HepG2 (cell line): ENCODE data around the gene BRMS1. TPM values are rescaled to one million over a fixed set of nuclear protein-coding genes. Genes with fewer than 3 reads are reported as not detected.
A peak's percentile ranks its signal among the peaks of the same experiment; 100 is the strongest.

Source experiments
- FOXA3 ChIP-seq: IDR thresholded peaks from 2 replicates; pipeline ENCODE4 v1.6.1; 2016; ENCODE audit warnings: missing genetic modification reagents, missing compliant biosample characterization
- FOXP1 ChIP-seq, 2 experiments: fragments of 450-650 bp in 1 of 2; IDR thresholded peaks; 2 replicates each; pipeline ENCODE4 v1.6.1; 2017 to 2018; ENCODE audit warnings: antibody characterized with exemption in 1 of 2
- GPN1 ChIP-seq: sonication (generic); formaldehyde crosslinking; IDR thresholded peaks from 2 replicates; pipeline ENCODE4 v1.5.1; 2020; ENCODE audit warnings: missing genetic modification reagents, borderline replicate concordance
- ISX ChIP-seq: sonication (generic); formaldehyde crosslinking; conservative IDR thresholded peaks from 2 replicates; pipeline ENCODE4 v1.5.0; 2020; ENCODE audit warnings: missing genetic modification reagents
- NR1H2 ChIP-seq: sonication (generic); formaldehyde crosslinking; IDR thresholded peaks from 2 replicates; pipeline ENCODE4 v1.8.1; 2022; ENCODE audit warnings: low read depth, missing genetic modification reagents, borderline replicate concordance
- PAX8 ChIP-seq: sonication (generic); formaldehyde crosslinking; IDR thresholded peaks from 2 replicates; pipeline ENCODE4 v1.8.0; 2022; ENCODE audit warnings: mild to moderate bottlenecking, missing genetic modification reagents, borderline replicate concordance
- PRPF4 ChIP-seq: fragments of 200-400 bp; formaldehyde crosslinking; IDR thresholded peaks from 2 replicates; pipeline ENCODE4 v1.6.1; 2016; ENCODE audit warnings: low read length, low read depth; ENCODE audit not compliant: poor library complexity, severe bottlenecking
- ZNF225 ChIP-seq: sonication (generic); formaldehyde crosslinking; IDR thresholded peaks from 2 replicates; pipeline ENCODE4 v1.4.0; 2020; ENCODE audit warnings: mild to moderate bottlenecking, missing genetic modification reagents
- ZNF256 ChIP-seq: sonication (generic); formaldehyde crosslinking; conservative IDR thresholded peaks from 2 replicates; pipeline ENCODE4 v1.4.0; 2020; ENCODE audit warnings: missing genetic modification reagents
- ZNF530 ChIP-seq: sonication (generic); formaldehyde crosslinking; IDR thresholded peaks from 2 replicates; pipeline ENCODE4 v1.5.0; 2020; ENCODE audit warnings: low read depth, mild to moderate bottlenecking, missing genetic modification reagents
- ZNF841 ChIP-seq: sonication (generic); formaldehyde crosslinking; IDR thresholded peaks from 2 replicates; pipeline ENCODE4 v1.8.1; 2023; ENCODE audit warnings: missing genetic modification reagents, borderline replicate concordance
- polyA plus RNA-seq, 8 experiments: library from polyadenylated mRNA; depleted of rRNA in 3 of 8; stranded (reverse) in 7 of 8; unstranded in 1 of 8; fragments of >200 nt; fragmentation: Illumina TruSeq in 4 of 8; extraction: Trizol in 4 of 8; gene quantifications; 2 replicates each; pipeline versions ENCODE4 v1.2.1 to v1.2.3, GENCODE V29; 2011 to 2016; ENCODE audit warnings: low read depth in 4 of 8, missing spikeins in 1 of 8, mixed read lengths in 1 of 8; ENCODE audit not compliant: insufficient read depth in 1 of 8
- total RNA-seq, 5 experiments: library from RNA; depleted of rRNA; stranded (reverse); fragments of >200 nt; fragmentation: Illumina TruSeq; extraction: Trizol; gene quantifications; 2 replicates each; pipeline ENCODE4 v1.2.3, GENCODE V29; 2016; ENCODE audit warnings: low read depth in 1 of 5
- TF ChIP-seq, protein P1 (sequence below): sonication (generic); formaldehyde crosslinking; IDR thresholded peaks from 2 replicates; pipeline ENCODE4 v1.4.0; 2020; ENCODE audit warnings: missing genetic modification reagents
- TF ChIP-seq, protein P2 (sequence below): IDR thresholded peaks from 2 replicates; pipeline ENCODE4 v1.6.1; 2016; ENCODE audit warnings: missing biosample characterization, missing genetic modification reagents, low read depth
- TF ChIP-seq, protein P3 (sequence below): sonication (generic); formaldehyde crosslinking; IDR thresholded peaks from 2 replicates; pipeline ENCODE4; 2020; ENCODE audit warnings: missing genetic modification reagents, mild to moderate bottlenecking, borderline replicate concordance
- TF ChIP-seq, protein P4 (sequence below): IDR thresholded peaks from 2 replicates; pipeline ENCODE4 v1.6.1; 2018; ENCODE audit warnings: missing genetic modification reagents, mild to moderate bottlenecking, missing compliant biosample characterization
- TF ChIP-seq, protein P5 (sequence below): sonication (generic); formaldehyde crosslinking; IDR thresholded peaks from 2 replicates; pipeline ENCODE4 v1.5.1; 2020; ENCODE audit warnings: missing genetic modification reagents, mild to moderate bottlenecking, borderline replicate concordance

Gene BRMS1
- total and polyA plus RNA-seq, 2 of the 13 experiments (the other 11 are each of a cell fraction or from before 2014, with no cell fraction given), result 15.8 to 55.7 TPM

DNA sequence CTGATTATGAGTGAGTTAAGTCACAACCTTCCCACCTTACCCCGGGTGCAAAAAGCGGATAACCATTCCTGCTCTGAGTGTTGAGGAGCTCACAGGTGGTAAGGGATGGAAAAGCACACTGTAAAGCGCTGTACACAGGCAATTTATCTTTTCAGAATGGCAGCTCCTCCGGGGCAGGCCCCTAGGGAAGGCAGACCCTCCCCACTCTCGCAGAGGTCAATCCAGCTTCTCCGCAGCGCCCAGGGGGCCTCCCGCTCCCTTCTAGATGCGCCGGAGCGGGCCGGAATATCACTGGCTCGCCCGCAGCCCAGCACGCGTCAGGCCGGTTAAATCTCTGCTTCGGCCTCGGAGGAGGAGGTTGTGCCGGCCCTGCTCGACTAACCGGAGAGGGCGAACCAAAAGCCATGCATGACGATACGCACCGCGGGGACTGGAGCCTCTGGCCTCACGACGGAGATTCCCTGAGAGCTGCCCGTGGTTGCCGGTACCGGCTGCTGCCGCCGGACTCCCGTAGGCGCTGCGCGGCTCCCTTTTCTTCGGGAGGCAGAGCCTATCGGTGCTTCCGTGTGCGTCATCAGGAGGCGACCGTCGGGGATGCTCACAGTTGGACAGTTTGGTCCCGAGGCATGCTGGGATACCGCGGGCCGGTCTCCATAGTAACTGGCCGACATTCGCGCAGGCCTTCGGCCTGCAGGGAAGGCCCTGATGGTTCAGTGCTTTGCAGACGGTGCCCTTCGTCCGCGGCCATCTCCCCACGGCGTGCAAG, at the start of gene BRMS1 (continued):
- TF ChIP-seq, protein P1, sequence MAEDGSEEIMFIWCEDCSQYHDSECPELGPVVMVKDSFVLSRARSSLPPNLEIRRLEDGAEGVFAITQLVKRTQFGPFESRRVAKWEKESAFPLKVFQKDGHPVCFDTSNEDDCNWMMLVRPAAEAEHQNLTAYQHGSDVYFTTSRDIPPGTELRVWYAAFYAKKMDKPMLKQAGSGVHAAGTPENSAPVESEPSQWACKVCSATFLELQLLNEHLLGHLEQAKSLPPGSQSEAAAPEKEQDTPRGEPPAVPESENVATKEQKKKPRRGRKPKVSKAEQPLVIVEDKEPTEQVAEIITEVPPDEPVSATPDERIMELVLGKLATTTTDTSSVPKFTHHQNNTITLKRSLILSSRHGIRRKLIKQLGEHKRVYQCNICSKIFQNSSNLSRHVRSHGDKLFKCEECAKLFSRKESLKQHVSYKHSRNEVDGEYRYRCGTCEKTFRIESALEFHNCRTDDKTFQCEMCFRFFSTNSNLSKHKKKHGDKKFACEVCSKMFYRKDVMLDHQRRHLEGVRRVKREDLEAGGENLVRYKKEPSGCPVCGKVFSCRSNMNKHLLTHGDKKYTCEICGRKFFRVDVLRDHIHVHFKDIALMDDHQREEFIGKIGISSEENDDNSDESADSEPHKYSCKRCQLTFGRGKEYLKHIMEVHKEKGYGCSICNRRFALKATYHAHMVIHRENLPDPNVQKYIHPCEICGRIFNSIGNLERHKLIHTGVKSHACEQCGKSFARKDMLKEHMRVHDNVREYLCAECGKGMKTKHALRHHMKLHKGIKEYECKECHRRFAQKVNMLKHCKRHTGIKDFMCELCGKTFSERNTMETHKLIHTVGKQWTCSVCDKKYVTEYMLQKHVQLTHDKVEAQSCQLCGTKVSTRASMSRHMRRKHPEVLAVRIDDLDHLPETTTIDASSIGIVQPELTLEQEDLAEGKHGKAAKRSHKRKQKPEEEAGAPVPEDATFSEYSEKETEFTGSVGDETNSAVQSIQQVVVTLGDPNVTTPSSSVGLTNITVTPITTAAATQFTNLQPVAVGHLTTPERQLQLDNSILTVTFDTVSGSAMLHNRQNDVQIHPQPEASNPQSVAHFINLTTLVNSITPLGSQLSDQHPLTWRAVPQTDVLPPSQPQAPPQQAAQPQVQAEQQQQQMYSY (CRISPR knock-in tag), result no peak
- TF ChIP-seq FOXA3 (peak; percentile 73), ZNF841 (CRISPR knock-in tag) (no peak), ZNF225 (CRISPR knock-in tag) (0 out of 2 replicates have a peak, but pooled peaks have one; percentile 70), PAX8 (no peak), ZNF256 (CRISPR knock-in tag) (no peak), NR1H2 (0 out of 2 replicates have a peak, but pooled peaks have one; percentile 61), ZNF530 (CRISPR knock-in tag) (no peak), ISX (CRISPR knock-in tag) (no peak), PRPF4 (no peak), GPN1 (no peak), FOXP1 (IDR thresholded peaks at IDR 0.05) (no peak), FOXP1 (CRISPR knock-in tag; IDR thresholded peaks at IDR 0.05) (no peak)
- TF ChIP-seq, protein P2, sequence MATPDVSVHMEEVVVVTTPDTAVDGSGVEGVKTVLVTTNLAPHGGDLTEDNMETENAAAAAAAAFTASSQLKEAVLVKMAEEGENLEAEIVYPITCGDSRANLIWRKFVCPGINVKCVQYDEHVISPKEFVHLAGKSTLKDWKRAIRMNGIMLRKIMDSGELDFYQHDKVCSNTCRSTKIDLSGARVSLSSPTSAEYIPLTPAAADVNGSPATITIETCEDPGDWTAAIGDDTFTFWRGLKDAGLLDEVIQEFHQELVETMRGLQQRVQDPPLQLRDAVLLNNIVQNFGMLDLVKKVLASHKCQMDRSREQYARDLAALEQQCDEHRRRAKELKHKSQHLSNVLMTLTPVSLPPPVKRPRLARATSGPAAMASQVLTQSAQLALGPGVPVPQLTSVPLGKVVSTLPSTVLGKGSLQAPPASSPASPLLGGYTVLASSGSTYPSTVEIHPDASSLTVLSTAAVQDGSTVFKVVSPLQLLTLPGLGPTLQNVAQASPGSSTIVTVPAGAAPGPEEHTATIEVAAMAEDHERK, result no peak
- TF ChIP-seq, protein P3, sequence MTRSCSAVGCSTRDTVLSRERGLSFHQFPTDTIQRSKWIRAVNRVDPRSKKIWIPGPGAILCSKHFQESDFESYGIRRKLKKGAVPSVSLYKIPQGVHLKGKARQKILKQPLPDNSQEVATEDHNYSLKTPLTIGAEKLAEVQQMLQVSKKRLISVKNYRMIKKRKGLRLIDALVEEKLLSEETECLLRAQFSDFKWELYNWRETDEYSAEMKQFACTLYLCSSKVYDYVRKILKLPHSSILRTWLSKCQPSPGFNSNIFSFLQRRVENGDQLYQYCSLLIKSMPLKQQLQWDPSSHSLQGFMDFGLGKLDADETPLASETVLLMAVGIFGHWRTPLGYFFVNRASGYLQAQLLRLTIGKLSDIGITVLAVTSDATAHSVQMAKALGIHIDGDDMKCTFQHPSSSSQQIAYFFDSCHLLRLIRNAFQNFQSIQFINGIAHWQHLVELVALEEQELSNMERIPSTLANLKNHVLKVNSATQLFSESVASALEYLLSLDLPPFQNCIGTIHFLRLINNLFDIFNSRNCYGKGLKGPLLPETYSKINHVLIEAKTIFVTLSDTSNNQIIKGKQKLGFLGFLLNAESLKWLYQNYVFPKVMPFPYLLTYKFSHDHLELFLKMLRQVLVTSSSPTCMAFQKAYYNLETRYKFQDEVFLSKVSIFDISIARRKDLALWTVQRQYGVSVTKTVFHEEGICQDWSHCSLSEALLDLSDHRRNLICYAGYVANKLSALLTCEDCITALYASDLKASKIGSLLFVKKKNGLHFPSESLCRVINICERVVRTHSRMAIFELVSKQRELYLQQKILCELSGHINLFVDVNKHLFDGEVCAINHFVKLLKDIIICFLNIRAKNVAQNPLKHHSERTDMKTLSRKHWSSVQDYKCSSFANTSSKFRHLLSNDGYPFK, result peak; percentile 91
- TF ChIP-seq, protein P4, sequence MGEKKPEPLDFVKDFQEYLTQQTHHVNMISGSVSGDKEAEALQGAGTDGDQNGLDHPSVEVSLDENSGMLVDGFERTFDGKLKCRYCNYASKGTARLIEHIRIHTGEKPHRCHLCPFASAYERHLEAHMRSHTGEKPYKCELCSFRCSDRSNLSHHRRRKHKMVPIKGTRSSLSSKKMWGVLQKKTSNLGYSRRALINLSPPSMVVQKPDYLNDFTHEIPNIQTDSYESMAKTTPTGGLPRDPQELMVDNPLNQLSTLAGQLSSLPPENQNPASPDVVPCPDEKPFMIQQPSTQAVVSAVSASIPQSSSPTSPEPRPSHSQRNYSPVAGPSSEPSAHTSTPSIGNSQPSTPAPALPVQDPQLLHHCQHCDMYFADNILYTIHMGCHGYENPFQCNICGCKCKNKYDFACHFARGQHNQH, result peak; percentile 77
- TF ChIP-seq, protein P5, sequence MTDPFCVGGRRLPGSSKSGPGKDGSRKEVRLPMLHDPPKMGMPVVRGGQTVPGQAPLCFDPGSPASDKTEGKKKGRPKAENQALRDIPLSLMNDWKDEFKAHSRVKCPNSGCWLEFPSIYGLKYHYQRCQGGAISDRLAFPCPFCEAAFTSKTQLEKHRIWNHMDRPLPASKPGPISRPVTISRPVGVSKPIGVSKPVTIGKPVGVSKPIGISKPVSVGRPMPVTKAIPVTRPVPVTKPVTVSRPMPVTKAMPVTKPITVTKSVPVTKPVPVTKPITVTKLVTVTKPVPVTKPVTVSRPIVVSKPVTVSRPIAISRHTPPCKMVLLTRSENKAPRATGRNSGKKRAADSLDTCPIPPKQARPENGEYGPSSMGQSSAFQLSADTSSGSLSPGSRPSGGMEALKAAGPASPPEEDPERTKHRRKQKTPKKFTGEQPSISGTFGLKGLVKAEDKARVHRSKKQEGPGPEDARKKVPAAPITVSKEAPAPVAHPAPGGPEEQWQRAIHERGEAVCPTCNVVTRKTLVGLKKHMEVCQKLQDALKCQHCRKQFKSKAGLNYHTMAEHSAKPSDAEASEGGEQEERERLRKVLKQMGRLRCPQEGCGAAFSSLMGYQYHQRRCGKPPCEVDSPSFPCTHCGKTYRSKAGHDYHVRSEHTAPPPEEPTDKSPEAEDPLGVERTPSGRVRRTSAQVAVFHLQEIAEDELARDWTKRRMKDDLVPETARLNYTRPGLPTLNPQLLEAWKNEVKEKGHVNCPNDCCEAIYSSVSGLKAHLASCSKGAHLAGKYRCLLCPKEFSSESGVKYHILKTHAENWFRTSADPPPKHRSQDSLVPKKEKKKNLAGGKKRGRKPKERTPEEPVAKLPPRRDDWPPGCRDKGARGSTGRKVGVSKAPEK (CRISPR knock-in tag), result no peak
